ENCODE data around the gene FLRT1. TPM values are rescaled to one million over a fixed set of nuclear protein-coding genes. Genes with fewer than 3 reads are reported as not detected.

Gene FLRT1
- total RNA-seq, 1 experiment from 2014 or later: 0.94 TPM

GRCh38 chr11:64026575-64027205 lies 9.0 kb upstream of the FLRT1 start:
- H3K4me3 ChIP-seq (ENCODE audit: insufficient read depth, low read depth, low read length): no peak overlapping the region
- no peak for DNase-seq
- no peaks in the 10 kb centered on the region for H3K36me3 ChIP-seq (replicated peaks; ENCODE audit: control insufficient read depth, insufficient read depth, low read length)
- peaks cover 9% of the 10 kb centered on the region for H3K27me3 ChIP-seq (ENCODE audit: control insufficient read depth, insufficient read depth, low read length)

DNA sequence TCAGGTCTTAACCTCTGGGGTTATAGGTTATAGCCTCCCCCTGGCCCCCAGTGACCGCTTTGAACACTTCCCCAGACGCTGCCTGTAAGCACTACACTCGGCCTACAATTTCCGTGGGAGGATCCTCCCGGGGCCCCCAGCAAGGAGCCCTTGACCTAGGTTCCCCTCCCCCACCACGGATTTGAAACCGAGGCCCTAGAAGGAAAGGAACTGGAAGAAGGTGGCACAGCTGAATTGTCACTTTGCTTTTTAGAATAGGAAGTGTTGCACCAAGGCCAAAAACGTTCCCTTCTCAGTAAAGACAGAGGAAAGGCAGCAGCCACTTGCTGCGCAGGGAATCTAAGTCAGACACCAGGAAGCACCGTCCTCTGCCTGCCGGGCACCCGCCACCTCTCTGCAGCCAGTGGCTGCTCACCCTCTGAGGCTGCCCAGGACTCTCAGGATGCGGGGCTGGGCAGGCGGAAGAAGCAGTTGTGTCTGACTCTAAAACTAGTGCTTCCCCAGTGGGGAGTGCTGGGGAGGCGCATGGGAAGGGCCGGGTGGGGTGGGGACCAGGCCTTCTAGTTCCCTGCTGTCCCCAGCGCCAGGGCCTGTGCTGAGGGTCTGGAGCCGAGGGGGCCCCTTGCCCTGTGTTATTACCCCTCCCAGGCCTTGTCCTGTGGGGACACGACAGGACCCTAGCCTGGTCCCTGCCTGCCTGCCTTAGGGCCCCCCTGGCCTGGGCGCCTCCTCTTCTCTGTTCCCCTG lies 7.9 kb upstream of the FLRT1 start:
- Histone ChIP-seq H3K27me3 (ENCODE audit: control insufficient read depth, insufficient read depth, low read length) (peaks cover 16% of the 10 kb centered on the region), H3K36me3 (replicated peaks; ENCODE audit: control insufficient read depth, insufficient read depth, low read length) (no peaks in the 10 kb centered on the region), H3K4me3 (ENCODE audit: insufficient read depth, low read depth, low read length) (no peak overlapping the region)
- DNase-seq: no peak

DNA sequence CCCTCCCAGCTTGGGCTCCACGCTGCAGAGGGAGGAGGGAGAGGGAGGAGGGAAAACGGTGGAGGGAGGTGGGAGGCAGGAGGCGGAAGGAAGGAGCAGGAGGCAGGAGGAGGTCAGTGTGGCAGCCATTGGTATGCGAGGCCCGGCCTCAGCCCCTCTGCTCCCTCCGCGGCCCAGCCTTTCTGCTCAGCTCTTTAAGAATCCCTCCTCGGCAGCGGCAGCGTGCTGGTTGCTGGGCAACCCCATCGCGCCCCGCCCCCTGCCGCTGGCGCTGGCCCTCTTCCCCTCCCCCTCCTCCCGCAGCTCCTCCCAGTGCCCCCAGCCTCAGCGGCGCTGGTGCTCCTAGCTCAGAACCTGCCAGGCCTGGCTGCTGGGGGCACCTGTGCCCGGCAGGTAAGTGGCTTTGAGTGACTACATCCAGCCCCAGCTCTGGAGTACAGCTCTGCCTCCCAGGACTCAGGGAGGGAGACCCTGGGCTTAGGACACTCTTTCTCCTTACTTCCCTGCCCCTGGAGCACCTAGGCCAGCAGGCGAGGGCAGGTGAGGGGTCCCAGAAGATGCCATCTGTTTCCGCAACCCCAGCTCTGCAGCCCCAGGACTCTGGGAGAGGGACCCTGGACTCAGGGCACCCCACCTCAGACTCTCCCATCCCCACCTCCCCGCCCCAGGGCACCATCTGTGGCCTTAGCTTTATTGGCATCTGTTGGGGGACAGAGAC lies 7.2 kb upstream of the FLRT1 start:
- peak; percentile 95 for DNase-seq
- peaks cover 19% of the 10 kb centered on the region for H3K27me3 ChIP-seq (ENCODE audit: control insufficient read depth, insufficient read depth, low read length)
- no peaks in the 10 kb centered on the region for H3K36me3 ChIP-seq (replicated peaks; ENCODE audit: control insufficient read depth, insufficient read depth, low read length)
- no peak overlapping the region for H3K4me3 ChIP-seq (ENCODE audit: insufficient read depth, low read depth, low read length)

GRCh38 chr11:64029773-64030172 lies 6.0 kb upstream of the FLRT1 start:
- no peaks in the 10 kb centered on the region for H3K36me3 ChIP-seq (replicated peaks; ENCODE audit: control insufficient read depth, insufficient read depth, low read length)
- no peak overlapping the region for H3K4me3 ChIP-seq (ENCODE audit: insufficient read depth, low read depth, low read length)
- peaks cover 26% of the 10 kb centered on the region for H3K27me3 ChIP-seq (ENCODE audit: control insufficient read depth, insufficient read depth, low read length)
- DNase-seq: no peak

GRCh38 chr11:64031001-64031400 lies 4.7 kb upstream of the FLRT1 start:
- Histone ChIP-seq H3K36me3 (replicated peaks; ENCODE audit: control insufficient read depth, insufficient read depth, low read length) (no peaks in the 10 kb centered on the region), H3K27me3 (ENCODE audit: control insufficient read depth, insufficient read depth, low read length) (peaks cover 34% of the 10 kb centered on the region), H3K4me3 (ENCODE audit: insufficient read depth, low read depth, low read length) (no peak overlapping the region)
- DNase-seq: no peak

DNA sequence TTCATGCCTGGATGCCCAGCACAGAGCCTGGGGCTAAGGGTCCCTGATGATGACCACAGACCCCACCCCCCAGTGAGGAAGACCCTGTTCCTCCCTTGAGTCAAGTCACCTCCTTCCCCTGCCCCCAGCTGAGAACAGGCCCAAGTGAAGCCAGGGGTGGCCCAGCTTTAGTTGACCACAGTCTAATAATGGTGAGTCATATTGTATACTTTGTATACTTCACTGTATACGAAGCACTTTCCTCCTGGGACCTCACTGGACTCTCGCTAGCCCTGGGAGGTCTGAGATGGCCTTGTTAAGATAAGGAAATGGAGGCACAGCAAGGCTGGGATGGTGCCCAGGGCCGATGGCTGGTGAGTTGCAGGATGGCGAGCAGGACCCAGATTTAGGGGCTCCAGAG lies 3.7 kb upstream of the FLRT1 start:
- Histone ChIP-seq H3K4me3 (ENCODE audit: insufficient read depth, low read depth, low read length) (no peak overlapping the region), H3K36me3 (replicated peaks; ENCODE audit: control insufficient read depth, insufficient read depth, low read length) (no peaks in the 10 kb centered on the region), H3K27me3 (ENCODE audit: control insufficient read depth, insufficient read depth, low read length) (peaks cover 45% of the 10 kb centered on the region)
- no peak for DNase-seq

- no peaks in the 10 kb centered on the region for H3K36me3 ChIP-seq (replicated peaks; ENCODE audit: control insufficient read depth, insufficient read depth, low read length)
- H3K4me3 ChIP-seq (ENCODE audit: insufficient read depth, low read depth, low read length): no peak overlapping the region
- DNase-seq: peak; percentile 88
- H3K27me3 ChIP-seq (ENCODE audit: control insufficient read depth, insufficient read depth, low read length): peaks cover 62% of the 10 kb centered on the region
Observed at GRCh38 chr11:64034411-64034811, 1.3 kb upstream of the FLRT1 start.

DNA sequence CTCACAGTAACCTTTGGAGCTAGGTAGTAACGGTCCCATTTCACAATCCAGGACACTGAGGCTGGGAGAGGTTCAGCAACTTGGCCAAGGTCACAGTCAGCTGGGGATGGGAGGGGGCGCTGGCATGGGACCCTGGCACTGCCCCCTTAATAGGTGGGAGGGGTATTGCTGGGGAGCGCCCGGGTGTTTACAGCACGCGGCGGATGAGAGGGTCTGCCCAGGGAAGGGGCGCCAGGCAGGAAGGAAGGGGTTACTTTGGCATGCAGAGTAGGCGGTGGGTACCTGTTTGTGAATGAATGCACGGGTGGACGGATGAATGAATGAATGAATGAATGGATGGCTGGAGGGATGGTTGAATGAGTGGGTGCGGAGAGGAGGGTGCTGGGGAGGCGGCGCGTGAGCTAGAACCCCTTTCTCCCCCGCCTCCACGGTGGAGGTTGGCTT lies 628 bp upstream of the FLRT1 start:
- no peak for DNase-seq
- Histone ChIP-seq H3K4me3 (ENCODE audit: insufficient read depth, low read depth, low read length) (peak overlapping the region; percentile 27; the same call in 1 of the 2 replicates), H3K27me3 (ENCODE audit: control insufficient read depth, insufficient read depth, low read length) (peaks cover 62% of the 10 kb centered on the region), H3K36me3 (replicated peaks; ENCODE audit: control insufficient read depth, insufficient read depth, low read length) (no peaks in the 10 kb centered on the region)

GRCh38 chr11:64036087-64037026 lies 626 bp downstream of the FLRT1 start:
- no peaks in the 10 kb centered on the region for H3K36me3 ChIP-seq (replicated peaks; ENCODE audit: control insufficient read depth, insufficient read depth, low read length)
- peak overlapping the region; percentile 46 for H3K4me3 ChIP-seq (ENCODE audit: insufficient read depth, low read depth, low read length)
- peaks cover 57% of the 10 kb centered on the region for H3K27me3 ChIP-seq (ENCODE audit: control insufficient read depth, insufficient read depth, low read length)
- DNase-seq: peak; percentile 89

- Histone ChIP-seq H3K36me3 (replicated peaks; ENCODE audit: control insufficient read depth, insufficient read depth, low read length) (no peaks in the 10 kb centered on the region), H3K27me3 (ENCODE audit: control insufficient read depth, insufficient read depth, low read length) (peaks cover 56% of the 10 kb centered on the region), H3K4me3 (ENCODE audit: insufficient read depth, low read depth, low read length) (peak overlapping the region; percentile 46)
- peak; percentile 89 for DNase-seq
Observed at GRCh38 chr11:64037027-64037634, 1.4 kb downstream of the FLRT1 start.

- peaks cover 50% of the 10 kb centered on the region for H3K27me3 ChIP-seq (ENCODE audit: control insufficient read depth, insufficient read depth, low read length)
- no peak for DNase-seq
Observed at GRCh38 chr11:64038500-64038899, 2.8 kb downstream of the FLRT1 start.

DNA sequence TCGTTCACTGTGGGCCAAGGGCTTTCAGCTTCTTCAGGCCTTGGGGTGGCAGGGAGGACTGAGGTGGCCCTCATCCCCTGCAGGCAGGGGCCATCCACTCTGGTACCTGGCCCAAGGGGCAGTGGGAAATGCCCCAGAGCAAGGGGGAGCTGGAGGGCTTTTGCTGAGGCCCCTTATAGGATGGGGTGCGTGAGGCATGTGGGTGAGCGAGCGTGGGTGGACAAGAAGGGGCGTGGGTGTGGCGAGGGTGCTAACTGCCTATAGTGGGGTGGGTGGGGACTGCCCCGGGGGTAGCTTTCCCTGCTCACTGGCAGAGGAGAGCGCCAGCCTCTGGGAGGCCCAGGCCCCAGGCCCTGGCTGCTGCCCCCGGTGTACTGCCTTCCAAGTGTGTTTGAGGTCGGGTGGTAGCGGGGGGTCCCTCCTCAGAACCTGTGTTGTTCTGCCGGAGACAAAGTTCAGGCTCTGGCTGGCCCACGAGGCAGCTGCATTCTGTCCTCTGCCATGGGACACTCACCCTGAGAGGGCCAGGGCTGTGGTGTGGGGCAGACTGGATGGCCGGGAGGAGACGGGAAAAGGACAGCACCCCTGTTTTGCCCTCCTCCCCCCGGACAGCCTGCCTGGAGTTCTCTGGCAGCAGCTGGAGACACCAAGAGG lies 3.4 kb downstream of the FLRT1 start:
- H3K27me3 ChIP-seq (ENCODE audit: control insufficient read depth, insufficient read depth, low read length): peaks cover 46% of the 10 kb centered on the region
- DNase-seq: peak; percentile 62
- H3K4me3 ChIP-seq (ENCODE audit: insufficient read depth, low read depth, low read length): no peak overlapping the region
- H3K36me3 ChIP-seq (replicated peaks; ENCODE audit: control insufficient read depth, insufficient read depth, low read length): no peaks in the 10 kb centered on the region

More at GRCh38 chr11:64038500-64038899, 2.8 kb downstream of the FLRT1 start:
- H3K4me3 ChIP-seq (ENCODE audit: insufficient read depth, low read depth, low read length): no peak overlapping the region
- no peaks in the 10 kb centered on the region for H3K36me3 ChIP-seq (replicated peaks; ENCODE audit: control insufficient read depth, insufficient read depth, low read length)

- H3K27me3 ChIP-seq (ENCODE audit: control insufficient read depth, insufficient read depth, low read length): peaks cover 36% of the 10 kb centered on the region
- no peak overlapping the region for H3K4me3 ChIP-seq (ENCODE audit: insufficient read depth, low read depth, low read length)
- no peaks in the 10 kb centered on the region for H3K36me3 ChIP-seq (replicated peaks; ENCODE audit: control insufficient read depth, insufficient read depth, low read length)
- peak; percentile 95 for DNase-seq
Observed at GRCh38 chr11:64040684-64041322, 5.1 kb downstream of the FLRT1 start.
